ENCODE measurements around the gene AGBL4. TPM values are rescaled to one million over a fixed set of nuclear protein-coding genes. Genes with fewer than 3 reads are reported as not detected.

AGBL4 gene
- total RNA-seq, 2 donors from 2014 or later: 0.40 to 5.5 TPM

GRCh38 chr1:48875552-48876329 lies 1148.0 kb downstream of the AGBL4 start:
- Mint-ChIP-seq H3K36me3 (ENCODE audit: low read depth) (no peaks in the 10 kb centered on the region), H3K4me1 (peaks cover 13% of the 10 kb centered on the region), H3K27me3 (ENCODE audit: insufficient read depth) (peaks cover 5% of the 10 kb centered on the region), H3K4me3 (no peak overlapping the region), H3K9me3 (no peaks in the 10 kb centered on the region), H3K27ac (no peak overlapping the region)
- peaks cover 22% of the 10 kb centered on the region for H3K27me3 ChIP-seq (ENCODE audit: control insufficient read depth, insufficient read depth, low read length, poor library complexity, severe bottlenecking)
- no peaks in the 10 kb centered on the region for H3K36me3 ChIP-seq (ENCODE audit: control insufficient read depth, insufficient read depth, low read length)
- no peaks in the 10 kb centered on the region for H3K9me3 ChIP-seq (ENCODE audit: control insufficient read depth, low read length)
- no peak for TF ChIP-seq CTCF (conservative IDR thresholded peaks at IDR 0.05)
- peak overlapping the region; percentile 41 for H3K27ac ChIP-seq (ENCODE audit: low read depth, low read length)
- no peaks in the 10 kb centered on the region for H3K4me1 ChIP-seq (ENCODE audit: control insufficient read depth, insufficient read depth, low read length)
- H3K9ac ChIP-seq (ENCODE audit: extremely low read depth, low read length, poor library complexity, severe bottlenecking): no peak overlapping the region
- 85 to 88% methylated on average over 8 of the region's 8 CpGs for WGBS, 2 experiments (ENCODE audit: insufficient coverage in 1 of 2, insufficient read length in 1 of 2)
- H3K4me3 ChIP-seq (ENCODE audit: low read length): no peak overlapping the region
- DNase-seq: no peak

- Mint-ChIP-seq H3K36me3 (ENCODE audit: low read depth) (no peaks in the 10 kb centered on the region), H3K9me3 (no peaks in the 10 kb centered on the region), H3K27me3 (ENCODE audit: insufficient read depth) (peaks cover 5% of the 10 kb centered on the region), H3K4me1 (peaks cover 25% of the 10 kb centered on the region), H3K4me3 (no peak overlapping the region), H3K27ac (no peak overlapping the region)
- Histone ChIP-seq H3K9ac (ENCODE audit: extremely low read depth, low read length, poor library complexity, severe bottlenecking) (no peak overlapping the region), H3K9me3 (ENCODE audit: control insufficient read depth, low read length) (no peaks in the 10 kb centered on the region), H3K4me3 (ENCODE audit: low read length) (no peak overlapping the region), H3K27ac (ENCODE audit: low read depth, low read length) (no peak overlapping the region), H3K27me3 (ENCODE audit: control insufficient read depth, insufficient read depth, low read length, poor library complexity, severe bottlenecking) (peaks cover 22% of the 10 kb centered on the region), H3K36me3 (ENCODE audit: control insufficient read depth, insufficient read depth, low read length) (no peaks in the 10 kb centered on the region), H3K4me1 (ENCODE audit: control insufficient read depth, insufficient read depth, low read length) (no peaks in the 10 kb centered on the region)
- 40 to 68% methylated on average over 1 to 4 of the region's 4 CpGs for WGBS, 2 experiments (ENCODE audit: insufficient coverage in 1 of 2, insufficient read length in 1 of 2)
- peak; percentile 84 for DNase-seq
- no peak for TF ChIP-seq CTCF (conservative IDR thresholded peaks at IDR 0.05)
Measured at GRCh38 chr1:48873944-48874343, 1149.8 kb downstream of the AGBL4 start.

- Mint-ChIP-seq H3K4me1 (peaks cover 25% of the 10 kb centered on the region), H3K27me3 (ENCODE audit: insufficient read depth) (peaks cover 8% of the 10 kb centered on the region), H3K27ac (no peak overlapping the region), H3K4me3 (no peak overlapping the region), H3K9me3 (no peaks in the 10 kb centered on the region), H3K36me3 (ENCODE audit: low read depth) (no peaks in the 10 kb centered on the region)
- Histone ChIP-seq H3K9me3 (ENCODE audit: control insufficient read depth, low read length) (no peaks in the 10 kb centered on the region), H3K4me3 (ENCODE audit: low read length) (no peak overlapping the region), H3K4me1 (ENCODE audit: control insufficient read depth, insufficient read depth, low read length) (no peaks in the 10 kb centered on the region), H3K36me3 (ENCODE audit: control insufficient read depth, insufficient read depth, low read length) (no peaks in the 10 kb centered on the region), H3K27me3 (ENCODE audit: control insufficient read depth, insufficient read depth, low read length, poor library complexity, severe bottlenecking) (peaks cover 19% of the 10 kb centered on the region), H3K27ac (ENCODE audit: low read depth, low read length) (no peak overlapping the region), H3K9ac (ENCODE audit: extremely low read depth, low read length, poor library complexity, severe bottlenecking) (no peak overlapping the region)
- peak; percentile 87 for TF ChIP-seq CTCF (conservative IDR thresholded peaks at IDR 0.05)
- 31 to 32% methylated on average over 2 to 3 of the region's 3 CpGs for WGBS, 2 experiments (ENCODE audit: insufficient coverage in 1 of 2, insufficient read length in 1 of 2)
- DNase-seq: peak; percentile 75
Measured at GRCh38 chr1:48870596-48870995, 1153.2 kb downstream of the AGBL4 start.
